Measurements from ENCODE around the gene PRDX2.

DNA sequence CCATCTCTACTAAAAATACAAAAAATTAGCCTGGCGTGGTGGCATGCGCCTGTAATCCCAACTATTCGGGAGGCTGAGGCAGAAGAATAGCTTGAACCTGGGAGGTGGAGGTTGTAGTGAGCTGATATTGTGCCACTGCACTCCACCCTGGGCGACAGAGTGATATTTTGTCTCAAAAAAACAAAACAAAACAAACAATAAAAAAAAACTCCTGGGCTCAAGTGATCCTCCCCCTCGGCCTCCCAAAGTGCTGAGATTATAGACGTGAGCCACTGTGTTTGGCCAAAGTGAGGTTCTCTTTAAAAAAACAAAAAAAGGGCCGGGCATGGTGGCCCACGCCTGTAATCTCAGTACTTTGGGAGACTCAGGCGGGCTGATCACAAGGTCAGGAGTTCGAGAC lies 14.1 kb downstream of the PRDX2 start:
- TF ChIP-seq CTCF (IDR thresholded peaks at IDR 0.05; ENCODE audit: low read length) (no peak), EZH2 (IDR thresholded peaks at IDR 0.05; ENCODE audit: borderline replicate concordance, low read length) (no peak)

Data from OCI-LY1 (cell line).